K562 (cell line): ENCODE measurements around the gene CNDP1. TPM values are rescaled to one million over a fixed set of nuclear protein-coding genes. Genes with fewer than 3 reads are reported as not detected.

ENCODE experiments used
- EP300 ChIP-seq: IDR thresholded peaks from 2 replicates; pipeline ENCODE4 v1.6.1; 2012; ENCODE audit warnings: low read length, improper control_type of control experiment
- ESRRA ChIP-seq: fragments of 450-650 bp; IDR thresholded peaks from 2 replicates; pipeline ENCODE4 v1.6.1; 2014; ENCODE audit warnings: low read depth, mild to moderate bottlenecking, moderate library complexity, borderline replicate concordance
- FOXP1 ChIP-seq: sonication (generic); formaldehyde crosslinking; IDR thresholded peaks from 2 replicates; pipeline ENCODE4 v1.8.0; 2022; ENCODE audit warnings: mild to moderate bottlenecking, missing genetic modification reagents
- HDAC6 ChIP-seq: IDR thresholded peaks from 2 replicates; pipeline ENCODE4 v1.6.1; 2012; ENCODE audit warnings: low read depth, mild to moderate bottlenecking, control low read depth, inconsistent platforms, low read length, moderate library complexity
- HSF4 ChIP-seq: fragments of 250-450 bp; sonication (Bioruptor Pico); IDR thresholded peaks from 2 replicates; pipeline ENCODE4 v2.1.2; 2022; ENCODE audit warnings: mild to moderate bottlenecking, moderate library complexity, borderline replicate concordance
- KAT7 ChIP-seq: sonication (generic); formaldehyde crosslinking; IDR thresholded peaks from 2 replicates; pipeline ENCODE4 v1.8.0; 2022; ENCODE audit warnings: missing genetic modification reagents, mild to moderate bottlenecking, borderline replicate concordance
- MTF1 ChIP-seq: fragments of 250-450 bp; sonication (Bioruptor Pico); IDR thresholded peaks from 2 replicates; pipeline ENCODE4 v1.9.0; 2021; ENCODE audit warnings: moderate library complexity, mild to moderate bottlenecking, inconsistent platforms, borderline replicate concordance
- PHTF2 ChIP-seq: fragments of 250-450 bp; sonication (Bioruptor Pico); IDR thresholded peaks from 2 replicates; pipeline ENCODE4 v1.5.0; 2021; ENCODE audit warnings: mild to moderate bottlenecking
- POLR2AphosphoS2 ChIP-seq: IDR thresholded peaks from 2 replicates; pipeline ENCODE4 v1.6.1; 2012; ENCODE audit warnings: low read length, improper control_type of control experiment
- TCFL5 ChIP-seq: fragments of 250-450 bp; sonication (Bioruptor Pico); conservative IDR thresholded peaks from 2 replicates; pipeline ENCODE4 v1.6.1; 2021; ENCODE audit warnings: mild to moderate bottlenecking, moderate library complexity, matching md5 sums
- ZKSCAN1 ChIP-seq: fragments of 150-350 bp; IDR thresholded peaks from 2 replicates; pipeline ENCODE4 v1.6.1; 2016; ENCODE audit warnings: low read depth, low read length
- polyA plus RNA-seq, 8 experiments: library from polyadenylated mRNA; depleted of rRNA in 4 of 8; stranded (reverse) in 5 of 8; unstranded in 3 of 8; fragments of >200 nt; fragmentation: Nextera tagmentation in 2 of 8; fragmentation: Illumina TruSeq in 1 of 8; extraction: Ambion mirVana in 2 of 8; extraction: Trizol in 1 of 8; gene quantifications; 2 replicates each; pipeline versions ENCODE4 v1.2.1 to v1.2.3, GENCODE V29; 2011 to 2014; ENCODE audit warnings: inconsistent platforms in 1 of 8, missing spikeins in 1 of 8
- total RNA-seq, 7 experiments: library from RNA; depleted of rRNA in 6 of 7; stranded (reverse); fragments of >200 nt in 6 of 7; fragmentation: Illumina TruSeq in 2 of 7; extraction: Trizol in 2 of 7; gene quantifications; 2 replicates each; pipeline versions ENCODE4 v1.2.1 to v1.2.3, GENCODE V29; 2011 to 2021; ENCODE audit warnings: low replicate concordance in 1 of 7
- TF ChIP-seq, protein P1 (sequence below): fragments of 450-650 bp; IDR thresholded peaks from 2 replicates; pipeline ENCODE4 v1.6.1; 2016
- TF ChIP-seq, protein P2 (sequence below), 2 experiments: fragments of 150-350 bp in 1 of 2; IDR thresholded peaks; 2 replicates each; pipeline ENCODE4 v1.6.1; 2012 to 2016; ENCODE audit warnings: low read depth in 2 of 2, low read length in 2 of 2, mild to moderate bottlenecking in 1 of 2, moderate library complexity in 1 of 2
- TF ChIP-seq, protein P3 (sequence below): fragments of 450-650 bp; IDR thresholded peaks from 2 replicates; pipeline ENCODE4 v1.6.1; 2016; ENCODE audit warnings: borderline replicate concordance
- TF ChIP-seq, protein P4 (sequence below), 2 experiments: IDR thresholded peaks in 1 of 2; conservative IDR thresholded peaks in 1 of 2; 2 replicates each; pipeline ENCODE4 v1.6.1; 2016; ENCODE audit warnings: low read depth in 2 of 2, mild to moderate bottlenecking in 1 of 2, missing compliant biosample characterization in 1 of 2, missing genetic modification characterization in 1 of 2, moderate library complexity in 1 of 2
- TF ChIP-seq, protein P5 (sequence below): conservative IDR thresholded peaks from 2 replicates; pipeline ENCODE4 v1.6.1; 2011; ENCODE audit warnings: low read depth, mild to moderate bottlenecking, low read length; ENCODE audit not compliant: control insufficient read depth

CNDP1 gene
- total and polyA plus RNA-seq, 9 of the 15 experiments (the other 6 are each of a cell fraction or from before 2014, with no cell fraction given): not detected

DNA sequence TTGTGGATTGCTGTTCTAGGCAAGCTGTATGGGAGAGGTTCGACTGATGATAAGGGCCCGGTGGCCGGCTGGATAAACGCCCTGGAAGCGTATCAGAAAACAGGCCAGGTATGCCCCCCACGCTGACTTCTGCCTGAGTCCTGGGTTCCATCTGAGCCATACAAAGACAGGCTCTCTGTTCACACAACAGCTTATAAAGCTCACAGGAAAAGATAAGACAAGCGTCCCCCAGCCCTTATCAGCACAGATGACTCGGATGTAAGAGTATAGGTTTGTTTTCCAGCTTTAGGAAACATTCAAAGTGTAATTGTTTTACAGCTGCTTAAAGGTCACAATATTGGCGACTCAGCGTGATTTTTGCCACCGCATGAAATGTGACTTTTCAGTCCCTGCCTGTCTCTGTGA lies 25.5 kb upstream of the CNDP1 start (continued):
- TF ChIP-seq, protein P1, sequence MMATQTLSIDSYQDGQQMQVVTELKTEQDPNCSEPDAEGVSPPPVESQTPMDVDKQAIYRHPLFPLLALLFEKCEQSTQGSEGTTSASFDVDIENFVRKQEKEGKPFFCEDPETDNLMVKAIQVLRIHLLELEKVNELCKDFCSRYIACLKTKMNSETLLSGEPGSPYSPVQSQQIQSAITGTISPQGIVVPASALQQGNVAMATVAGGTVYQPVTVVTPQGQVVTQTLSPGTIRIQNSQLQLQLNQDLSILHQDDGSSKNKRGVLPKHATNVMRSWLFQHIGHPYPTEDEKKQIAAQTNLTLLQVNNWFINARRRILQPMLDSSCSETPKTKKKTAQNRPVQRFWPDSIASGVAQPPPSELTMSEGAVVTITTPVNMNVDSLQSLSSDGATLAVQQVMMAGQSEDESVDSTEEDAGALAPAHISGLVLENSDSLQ: no peak
- TF ChIP-seq TCFL5 (CRISPR knock-in tag): no peak
- TF ChIP-seq, protein P2, sequence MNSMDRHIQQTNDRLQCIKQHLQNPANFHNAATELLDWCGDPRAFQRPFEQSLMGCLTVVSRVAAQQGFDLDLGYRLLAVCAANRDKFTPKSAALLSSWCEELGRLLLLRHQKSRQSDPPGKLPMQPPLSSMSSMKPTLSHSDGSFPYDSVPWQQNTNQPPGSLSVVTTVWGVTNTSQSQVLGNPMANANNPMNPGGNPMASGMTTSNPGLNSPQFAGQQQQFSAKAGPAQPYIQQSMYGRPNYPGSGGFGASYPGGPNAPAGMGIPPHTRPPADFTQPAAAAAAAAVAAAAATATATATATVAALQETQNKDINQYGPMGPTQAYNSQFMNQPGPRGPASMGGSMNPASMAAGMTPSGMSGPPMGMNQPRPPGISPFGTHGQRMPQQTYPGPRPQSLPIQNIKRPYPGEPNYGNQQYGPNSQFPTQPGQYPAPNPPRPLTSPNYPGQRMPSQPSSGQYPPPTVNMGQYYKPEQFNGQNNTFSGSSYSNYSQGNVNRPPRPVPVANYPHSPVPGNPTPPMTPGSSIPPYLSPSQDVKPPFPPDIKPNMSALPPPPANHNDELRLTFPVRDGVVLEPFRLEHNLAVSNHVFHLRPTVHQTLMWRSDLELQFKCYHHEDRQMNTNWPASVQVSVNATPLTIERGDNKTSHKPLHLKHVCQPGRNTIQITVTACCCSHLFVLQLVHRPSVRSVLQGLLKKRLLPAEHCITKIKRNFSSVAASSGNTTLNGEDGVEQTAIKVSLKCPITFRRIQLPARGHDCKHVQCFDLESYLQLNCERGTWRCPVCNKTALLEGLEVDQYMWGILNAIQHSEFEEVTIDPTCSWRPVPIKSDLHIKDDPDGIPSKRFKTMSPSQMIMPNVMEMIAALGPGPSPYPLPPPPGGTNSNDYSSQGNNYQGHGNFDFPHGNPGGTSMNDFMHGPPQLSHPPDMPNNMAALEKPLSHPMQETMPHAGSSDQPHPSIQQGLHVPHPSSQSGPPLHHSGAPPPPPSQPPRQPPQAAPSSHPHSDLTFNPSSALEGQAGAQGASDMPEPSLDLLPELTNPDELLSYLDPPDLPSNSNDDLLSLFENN (IDR thresholded peaks at IDR 0.05; ENCODE audit: low read depth in 2 of 2, low read length in 2 of 2): no peak
- no peak for TF ChIP-seq HDAC6
- TF ChIP-seq MTF1 (CRISPR knock-in tag): no peak
- no peak for TF ChIP-seq EP300
- no peak for TF ChIP-seq PHTF2
- no peak for TF ChIP-seq ZKSCAN1
- TF ChIP-seq ESRRA: no peak
- TF ChIP-seq, protein P3, sequence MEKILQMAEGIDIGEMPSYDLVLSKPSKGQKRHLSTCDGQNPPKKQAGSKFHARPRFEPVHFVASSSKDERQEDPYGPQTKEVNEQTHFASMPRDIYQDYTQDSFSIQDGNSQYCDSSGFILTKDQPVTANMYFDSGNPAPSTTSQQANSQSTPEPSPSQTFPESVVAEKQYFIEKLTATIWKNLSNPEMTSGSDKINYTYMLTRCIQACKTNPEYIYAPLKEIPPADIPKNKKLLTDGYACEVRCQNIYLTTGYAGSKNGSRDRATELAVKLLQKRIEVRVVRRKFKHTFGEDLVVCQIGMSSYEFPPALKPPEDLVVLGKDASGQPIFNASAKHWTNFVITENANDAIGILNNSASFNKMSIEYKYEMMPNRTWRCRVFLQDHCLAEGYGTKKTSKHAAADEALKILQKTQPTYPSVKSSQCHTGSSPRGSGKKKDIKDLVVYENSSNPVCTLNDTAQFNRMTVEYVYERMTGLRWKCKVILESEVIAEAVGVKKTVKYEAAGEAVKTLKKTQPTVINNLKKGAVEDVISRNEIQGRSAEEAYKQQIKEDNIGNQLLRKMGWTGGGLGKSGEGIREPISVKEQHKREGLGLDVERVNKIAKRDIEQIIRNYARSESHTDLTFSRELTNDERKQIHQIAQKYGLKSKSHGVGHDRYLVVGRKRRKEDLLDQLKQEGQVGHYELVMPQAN: no peak
- TF ChIP-seq, protein P4, sequence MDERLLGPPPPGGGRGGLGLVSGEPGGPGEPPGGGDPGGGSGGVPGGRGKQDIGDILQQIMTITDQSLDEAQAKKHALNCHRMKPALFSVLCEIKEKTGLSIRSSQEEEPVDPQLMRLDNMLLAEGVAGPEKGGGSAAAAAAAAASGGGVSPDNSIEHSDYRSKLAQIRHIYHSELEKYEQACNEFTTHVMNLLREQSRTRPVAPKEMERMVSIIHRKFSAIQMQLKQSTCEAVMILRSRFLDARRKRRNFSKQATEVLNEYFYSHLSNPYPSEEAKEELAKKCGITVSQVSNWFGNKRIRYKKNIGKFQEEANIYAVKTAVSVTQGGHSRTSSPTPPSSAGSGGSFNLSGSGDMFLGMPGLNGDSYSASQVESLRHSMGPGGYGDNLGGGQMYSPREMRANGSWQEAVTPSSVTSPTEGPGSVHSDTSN (CRISPR knock-in tag; IDR thresholded peaks at IDR 0.05; ENCODE audit: low read depth): no peak
- TF ChIP-seq, protein P4 (tag; conservative IDR thresholded peaks at IDR 0.05; ENCODE audit: low read depth): no peak
- no peak for TF ChIP-seq KAT7 (CRISPR knock-in tag)
- no peak for TF ChIP-seq FOXP1 (CRISPR knock-in tag)
- TF ChIP-seq, protein P5, sequence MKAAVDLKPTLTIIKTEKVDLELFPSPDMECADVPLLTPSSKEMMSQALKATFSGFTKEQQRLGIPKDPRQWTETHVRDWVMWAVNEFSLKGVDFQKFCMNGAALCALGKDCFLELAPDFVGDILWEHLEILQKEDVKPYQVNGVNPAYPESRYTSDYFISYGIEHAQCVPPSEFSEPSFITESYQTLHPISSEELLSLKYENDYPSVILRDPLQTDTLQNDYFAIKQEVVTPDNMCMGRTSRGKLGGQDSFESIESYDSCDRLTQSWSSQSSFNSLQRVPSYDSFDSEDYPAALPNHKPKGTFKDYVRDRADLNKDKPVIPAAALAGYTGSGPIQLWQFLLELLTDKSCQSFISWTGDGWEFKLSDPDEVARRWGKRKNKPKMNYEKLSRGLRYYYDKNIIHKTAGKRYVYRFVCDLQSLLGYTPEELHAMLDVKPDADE: no peak
- no peak for TF ChIP-seq HSF4 (CRISPR knock-in tag)
- no peak for TF ChIP-seq POLR2AphosphoS2
